Lower lobe of right lung (tissue), 2 donors: ENCODE results near the gene MIER1. TPM values are rescaled to one million over a fixed set of nuclear protein-coding genes. Genes with fewer than 3 reads are reported as not detected.

Experiments used
- ATAC-seq, 2 donors: fragments of 200-7000 bp; cut with Tn5 transposase; one replicate each; pipeline ENCODE4 v1.9.1; 2020 to 2022; ENCODE audit warnings: mild to moderate bottlenecking in 2 of 2, moderate library complexity in 2 of 2
- DNase-seq: peaks from one replicate; pipeline ENCODE4 v3.0.0-alpha.2; 2020
- H3K27ac ChIP-seq: fragments of 200-600 bp; one replicate; pipeline ENCODE4 v1.8.0; 2022
- H3K27me3 ChIP-seq: fragments of 200-600 bp; one replicate; pipeline ENCODE4 v1.8.0; 2022; ENCODE audit warnings: low read depth
- H3K36me3 ChIP-seq: fragments of 200-600 bp; one replicate; pipeline ENCODE4 v1.8.0; 2022; ENCODE audit warnings: mild to moderate bottlenecking
- H3K4me1 ChIP-seq: fragments of 200-600 bp; one replicate; pipeline ENCODE4 v1.8.0; 2022
- H3K4me3 ChIP-seq: fragments of 200-600 bp; one replicate; pipeline ENCODE4 v1.8.0; 2022; ENCODE audit warnings: mild to moderate bottlenecking
- H3K9me3 ChIP-seq: fragments of 200-600 bp; one replicate; pipeline ENCODE4 v1.8.0; 2022
- CTCF ChIP-seq: fragments of 200-600 bp; IDR thresholded peaks from one replicate; pipeline ENCODE4 v1.8.0; 2022; ENCODE audit warnings: antibody characterized with exemption, mild to moderate bottlenecking
- intact Hi-C: fragments of 100-400 bp; cut with DNase I; formaldehyde crosslinking; loops from one replicate; pipeline ENCODE4 v1.11.0; 2022
- total RNA-seq: library from RNA; stranded (reverse); fragmentation: NEBNext Ultra II Directional; extraction: Animal tissue kit (Norgen Biotek cat#: 25700); gene quantifications from one replicate; pipeline ENCODE4 v1.2.1, GENCODE V29; 2021
- donor health status: DM: no; HTN: yes; CAD: no; lungs with severe emphysema.

The MIER1 gene
- total RNA-seq, 1 donor from 2014 or later, result 44.0 TPM

GRCh38 chr1:66938613-66939012 is 13.8 kb downstream of the MIER1 start:
- H3K27me3 ChIP-seq, result no peaks in the 10 kb centered on the region
- H3K9me3 ChIP-seq, result no peaks in the 10 kb centered on the region
- ATAC-seq (no peak), DNase-seq (no peak)
- peaks cover 4% of the 10 kb centered on the region for H3K36me3 ChIP-seq
- no peak overlapping the region for H3K4me3 ChIP-seq
- no peak overlapping the region for H3K27ac ChIP-seq
- intact Hi-C loops, result no loop called here
- H3K4me1 ChIP-seq, result peaks cover 51% of the 10 kb centered on the region
- no peak for TF ChIP-seq CTCF

- peaks cover 45% of the 10 kb centered on the region for H3K4me1 ChIP-seq
- no peaks in the 10 kb centered on the region for H3K9me3 ChIP-seq
- H3K36me3 ChIP-seq, result peaks cover 11% of the 10 kb centered on the region
- intact Hi-C loops, result no loop called here
- no peak overlapping the region for H3K27ac ChIP-seq
- no peak for TF ChIP-seq CTCF
- H3K4me3 ChIP-seq, result no peak overlapping the region
- DNase-seq (no peak), ATAC-seq (no peak)
- H3K27me3 ChIP-seq, result no peaks in the 10 kb centered on the region
Measured at GRCh38 chr1:66940981-66941380, 16.2 kb downstream of the MIER1 start.

GRCh38 chr1:66943361-66943969 is 18.7 kb downstream of the MIER1 start:
- Histone ChIP-seq H3K4me3 (no peak overlapping the region), H3K36me3 (peaks cover 35% of the 10 kb centered on the region), H3K4me1 (peaks cover 42% of the 10 kb centered on the region), H3K9me3 (no peaks in the 10 kb centered on the region), H3K27ac (no peak overlapping the region), H3K27me3 (no peaks in the 10 kb centered on the region)
- no peak for TF ChIP-seq CTCF
- intact Hi-C loops, result no loop called here
- ATAC-seq (no peak), DNase-seq (no peak)

- DNase-seq (no peak), ATAC-seq (peak; percentile 51 to 71)
- H3K27ac ChIP-seq, result no peak overlapping the region
Measured at GRCh38 chr1:66944330-66945274, 19.8 kb downstream of the MIER1 start.

GRCh38 chr1:66945316-66945715 is 20.5 kb downstream of the MIER1 start:
- Histone ChIP-seq H3K4me1 (peaks cover 35% of the 10 kb centered on the region), H3K27ac (no peak overlapping the region), H3K4me3 (no peak overlapping the region), H3K9me3 (no peaks in the 10 kb centered on the region), H3K36me3 (peaks cover 53% of the 10 kb centered on the region), H3K27me3 (no peaks in the 10 kb centered on the region)
- no peak for TF ChIP-seq CTCF
- ATAC-seq (no peak), DNase-seq (no peak)
- intact Hi-C loops, result no loop called here

More at GRCh38 chr1:66944330-66945274, 19.8 kb downstream of the MIER1 start:
- no peaks in the 10 kb centered on the region for H3K9me3 ChIP-seq
- H3K36me3 ChIP-seq, result peaks cover 46% of the 10 kb centered on the region
- no peak for TF ChIP-seq CTCF
- intact Hi-C loops, result no loop called here
- peaks cover 35% of the 10 kb centered on the region for H3K4me1 ChIP-seq
- no peaks in the 10 kb centered on the region for H3K27me3 ChIP-seq
- no peak overlapping the region for H3K4me3 ChIP-seq
